Measurements from ENCODE around the gene PAGR1.
A peak's percentile ranks its signal among the peaks of the same experiment; 100 is the strongest.
"Not testable (repeated sequence)": the region's sequence is repeated elsewhere in the genome, so short reads cannot be mapped to it uniquely, and the experiment has no call there.

The PAGR1 gene

GRCh38 chr16:29815793-29816693 is at the start of gene PAGR1:
PAGR1 (plus strand) TSS chr16:29816152; CDS start chr16:29816526, 374 bp downstream.
- DNase-seq: peak; percentile 95

- DNase-seq: no peak
These were observed 49.4 kb upstream of the PAGR1 start for GRCh38 chr16:29766571-29766970.

GRCh38 chr16:29767062-29767461 is 48.9 kb upstream of the PAGR1 start:
- DNase-seq: no peak

GRCh38 chr16:29769507-29769906 is 46.4 kb upstream of the PAGR1 start:
- no peak for DNase-seq

GRCh38 chr16:29770250-29770929 is 45.6 kb upstream of the PAGR1 start:
- DNase-seq: peak; percentile 3

GRCh38 chr16:29772330-29772729 is 43.6 kb upstream of the PAGR1 start:
- DNase-seq: not testable (repeated sequence)

GRCh38 chr16:29774730-29775129 is 41.2 kb upstream of the PAGR1 start:
- no peak for DNase-seq

- DNase-seq: no peak
These were observed 40.1 kb upstream of the PAGR1 start for GRCh38 chr16:29775742-29776408.

GRCh38 chr16:29777576-29778350 is 38.2 kb upstream of the PAGR1 start, which contains the start of gene ZG16:
ZG16 (plus strand) TSS chr16:29778256; CDS start chr16:29779267, 1,011 bp downstream.
- no peak for DNase-seq

GRCh38 chr16:29779474-29779873 is 36.5 kb upstream of the PAGR1 start:
- DNase-seq: no peak

GRCh38 chr16:29783094-29783953 is 32.6 kb upstream of the PAGR1 start:
- DNase-seq: not testable (repeated sequence)

GRCh38 chr16:29784157-29784556 is 31.8 kb upstream of the PAGR1 start:
- DNase-seq: no peak

- DNase-seq: no peak
These were observed 31.0 kb upstream of the PAGR1 start for GRCh38 chr16:29784901-29785500.

- not testable (repeated sequence) for DNase-seq
These were observed 28.8 kb upstream of the PAGR1 start for GRCh38 chr16:29787155-29787554.

GRCh38 chr16:29789775-29790182 is 26.2 kb upstream of the PAGR1 start:
- no peak for DNase-seq

GRCh38 chr16:29790183-29790948 is 25.6 kb upstream of the PAGR1 start, which contains the start of gene KIF22:
KIF22 (plus strand) TSS chr16:29790751; CDS start chr16:29790760, 9 bp downstream.
- peak; percentile 91 for DNase-seq

GRCh38 chr16:29790949-29791844 is 24.8 kb upstream of the PAGR1 start:
- DNase-seq: no peak

- DNase-seq: no peak
These were observed 23.8 kb upstream of the PAGR1 start for GRCh38 chr16:29791845-29792807.

All from NCI-H1436 treated with DMSO at 0.1 percent for 48 hours (cell line).